K562 (cell line): ENCODE results near the gene SVBP. TPM values are rescaled to one million over a fixed set of nuclear protein-coding genes. Genes with fewer than 3 reads are reported as not detected.

Source experiments
- BHLHE40 ChIP-seq: IDR thresholded peaks from 2 replicates; pipeline ENCODE4 v1.6.1; 2011; ENCODE audit warnings: low read length, improper control_type of control experiment
- E2F8 ChIP-seq: fragments of 450-650 bp; IDR thresholded peaks from 2 replicates; pipeline ENCODE4 v1.7.1; 2018; ENCODE audit warnings: mild to moderate bottlenecking, low read depth; ENCODE audit not compliant: partially characterized antibody
- MAFG ChIP-seq: fragments of 450-650 bp; conservative IDR thresholded peaks from 2 replicates; pipeline ENCODE4 v1.6.1; 2016; ENCODE audit warnings: missing genetic modification characterization, missing compliant biosample characterization
- MGA ChIP-seq: fragments of 450-650 bp; IDR thresholded peaks from 2 replicates; pipeline ENCODE4 v1.6.1; 2016; ENCODE audit warnings: mild to moderate bottlenecking, moderate library complexity
- NFIX ChIP-seq: fragments of 250-450 bp; sonication (Bioruptor Pico); IDR thresholded peaks from 2 replicates; pipeline ENCODE4 v1.4.0; 2020; ENCODE audit warnings: low read depth, mild to moderate bottlenecking, moderate library complexity
- RAD21 ChIP-seq, 2 experiments: fragments of 250-450 bp in 1 of 2; fragments of 450-650 bp in 1 of 2; sonication (Bioruptor Pico) in 1 of 2; formaldehyde crosslinking in 1 of 2; IDR thresholded peaks in 1 of 2; conservative IDR thresholded peaks in 1 of 2; 2 replicates each; pipeline versions ENCODE4 v1.4.0 to v1.8.0; 2020 to 2022; ENCODE audit warnings: mild to moderate bottlenecking in 2 of 2, moderate library complexity in 1 of 2
- SLC30A9 ChIP-seq: fragments of 250-450 bp; sonication (Bioruptor Pico); IDR thresholded peaks from 2 replicates; pipeline ENCODE4 v1.8.0; 2022; ENCODE audit warnings: mild to moderate bottlenecking, moderate library complexity
- SP2 ChIP-seq: IDR thresholded peaks from 2 replicates; pipeline ENCODE4 v1.6.1; 2011; ENCODE audit warnings: mild to moderate bottlenecking, low read depth, low read length, moderate library complexity; ENCODE audit not compliant: poor library complexity, severe bottlenecking; ENCODE audit errors: extremely low read depth
- TFAM ChIP-seq: fragments of 250-450 bp; sonication (Bioruptor Pico); conservative IDR thresholded peaks from 2 replicates; pipeline ENCODE4 v1.5.0; 2021; ENCODE audit warnings: mild to moderate bottlenecking, moderate library complexity
- ZNF449 ChIP-seq: fragments of 250-450 bp; sonication (Bioruptor Pico); IDR thresholded peaks from 2 replicates; pipeline ENCODE4 v1.8.0; 2022; ENCODE audit warnings: moderate library complexity, mild to moderate bottlenecking, inconsistent platforms
- polyA plus RNA-seq, 8 experiments: library from polyadenylated mRNA; depleted of rRNA in 4 of 8; stranded (reverse) in 5 of 8; unstranded in 3 of 8; fragments of >200 nt; fragmentation: Nextera tagmentation in 2 of 8; fragmentation: Illumina TruSeq in 1 of 8; extraction: Ambion mirVana in 2 of 8; extraction: Trizol in 1 of 8; gene quantifications; 2 replicates each; pipeline versions ENCODE4 v1.2.1 to v1.2.3, GENCODE V29; 2011 to 2014; ENCODE audit warnings: inconsistent platforms in 1 of 8, missing spikeins in 1 of 8
- total RNA-seq, 7 experiments: library from RNA; depleted of rRNA in 6 of 7; stranded (reverse); fragments of >200 nt in 6 of 7; fragmentation: Illumina TruSeq in 2 of 7; extraction: Trizol in 2 of 7; gene quantifications; 2 replicates each; pipeline versions ENCODE4 v1.2.1 to v1.2.3, GENCODE V29; 2011 to 2021; ENCODE audit warnings: low replicate concordance in 1 of 7

Gene SVBP
- total and polyA plus RNA-seq, 9 of the 15 experiments (the other 6 are each of a cell fraction or from before 2014, with no cell fraction given): 31.7 to 49.7 (median 40.0) TPM

- TF ChIP-seq E2F8: peak; percentile 75
- TF ChIP-seq MGA: peak; percentile 95
- no peak for TF ChIP-seq RAD21 (CRISPR knock-in tag; conservative IDR thresholded peaks at IDR 0.05 in 1 of 2, IDR thresholded peaks at IDR 0.05 in 1 of 2)
- TF ChIP-seq MAFG: peak; percentile 67
- no peak for TF ChIP-seq SP2
- no peak for TF ChIP-seq NFIX (CRISPR knock-in tag)
- TF ChIP-seq BHLHE40: peak; percentile 91
- no peak; the same call in 1 of the 2 replicates for TF ChIP-seq ZNF449 (CRISPR knock-in tag)
- no peak for TF ChIP-seq SLC30A9 (CRISPR knock-in tag)
- TF ChIP-seq TFAM (CRISPR knock-in tag): no peak
These were observed 8.0 kb upstream of the SVBP start (continued) for GRCh38 chr1:42825036-42825851.
